ENCODE measurements around the gene MEF2C.

MEF2C gene

DNA sequence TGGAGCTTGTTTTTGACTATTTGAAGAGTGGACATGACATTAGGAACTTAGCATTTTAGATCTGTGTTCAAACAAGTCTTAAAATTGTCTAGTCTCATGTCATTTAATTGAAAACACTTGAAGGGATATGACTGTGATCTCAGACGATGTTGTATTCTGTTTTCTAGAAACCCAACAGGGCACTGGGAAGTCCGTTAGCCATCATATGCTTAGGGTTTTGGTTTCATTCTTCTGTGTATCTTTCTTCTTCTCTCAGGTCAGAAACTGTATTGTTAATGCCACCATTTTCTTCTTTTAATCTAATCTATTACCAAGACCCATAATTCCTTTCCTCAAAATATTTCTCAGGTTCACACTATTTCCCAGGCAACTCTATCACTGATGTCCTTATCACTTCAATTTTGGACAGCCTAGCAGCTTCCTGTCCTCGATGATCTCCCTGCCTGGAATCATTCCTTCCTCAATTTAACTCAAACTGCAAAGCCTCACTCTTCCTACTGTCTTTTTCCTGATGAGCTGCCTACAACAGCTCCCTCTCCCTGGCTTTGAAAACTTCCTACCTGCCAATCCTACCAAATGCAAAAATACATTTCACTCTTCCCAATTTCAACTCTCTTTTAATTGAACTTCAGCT, 77.7 kb downstream of the MEF2C start:
- Histone ChIP-seq H3K9me3 (ENCODE audit: low read length) (0 out of 2 replicates have a peak, but pooled peaks cover 3% of the 10 kb centered on the region), H3K4me1 (ENCODE audit: insufficient read depth, low read length, severe bottlenecking) (no peaks in the 10 kb centered on the region), H3K36me3 (ENCODE audit: insufficient read depth, low read length) (peaks cover 84% of the 10 kb centered on the region), H3K79me2 (ENCODE audit: insufficient read depth, low read length) (peaks cover 14% of the 10 kb centered on the region), H3K27me3 (ENCODE audit: insufficient read depth, low read length) (no peaks in the 10 kb centered on the region), H3K4me2 (ENCODE audit: low read length) (no peak overlapping the region), H3F3A (ENCODE audit: insufficient read depth, low read length) (no peaks in the 10 kb centered on the region), H4K20me1 (ENCODE audit: insufficient read depth, low read length) (no peaks in the 10 kb centered on the region), H2AFZ (ENCODE audit: low read length) (no peak overlapping the region), H3K9me2 (ENCODE audit: low read depth, low read length) (no peaks in the 10 kb centered on the region), H3K9ac (ENCODE audit: low read length) (no peak overlapping the region), H3K4me3 (ENCODE audit: low read depth, low read length, poor library complexity, severe bottlenecking) (no peak overlapping the region), H3K27ac (ENCODE audit: low read depth, low read length, poor library complexity, severe bottlenecking) (no peak overlapping the region)
- TF ChIP-seq, protein P1, sequence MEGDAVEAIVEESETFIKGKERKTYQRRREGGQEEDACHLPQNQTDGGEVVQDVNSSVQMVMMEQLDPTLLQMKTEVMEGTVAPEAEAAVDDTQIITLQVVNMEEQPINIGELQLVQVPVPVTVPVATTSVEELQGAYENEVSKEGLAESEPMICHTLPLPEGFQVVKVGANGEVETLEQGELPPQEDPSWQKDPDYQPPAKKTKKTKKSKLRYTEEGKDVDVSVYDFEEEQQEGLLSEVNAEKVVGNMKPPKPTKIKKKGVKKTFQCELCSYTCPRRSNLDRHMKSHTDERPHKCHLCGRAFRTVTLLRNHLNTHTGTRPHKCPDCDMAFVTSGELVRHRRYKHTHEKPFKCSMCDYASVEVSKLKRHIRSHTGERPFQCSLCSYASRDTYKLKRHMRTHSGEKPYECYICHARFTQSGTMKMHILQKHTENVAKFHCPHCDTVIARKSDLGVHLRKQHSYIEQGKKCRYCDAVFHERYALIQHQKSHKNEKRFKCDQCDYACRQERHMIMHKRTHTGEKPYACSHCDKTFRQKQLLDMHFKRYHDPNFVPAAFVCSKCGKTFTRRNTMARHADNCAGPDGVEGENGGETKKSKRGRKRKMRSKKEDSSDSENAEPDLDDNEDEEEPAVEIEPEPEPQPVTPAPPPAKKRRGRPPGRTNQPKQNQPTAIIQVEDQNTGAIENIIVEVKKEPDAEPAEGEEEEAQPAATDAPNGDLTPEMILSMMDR (IDR thresholded peaks at IDR 0.05; ENCODE audit: low read length): no peak
- no peak for TF ChIP-seq EZH2 (IDR thresholded peaks at IDR 0.05; ENCODE audit: borderline replicate concordance, low read length)

DNA sequence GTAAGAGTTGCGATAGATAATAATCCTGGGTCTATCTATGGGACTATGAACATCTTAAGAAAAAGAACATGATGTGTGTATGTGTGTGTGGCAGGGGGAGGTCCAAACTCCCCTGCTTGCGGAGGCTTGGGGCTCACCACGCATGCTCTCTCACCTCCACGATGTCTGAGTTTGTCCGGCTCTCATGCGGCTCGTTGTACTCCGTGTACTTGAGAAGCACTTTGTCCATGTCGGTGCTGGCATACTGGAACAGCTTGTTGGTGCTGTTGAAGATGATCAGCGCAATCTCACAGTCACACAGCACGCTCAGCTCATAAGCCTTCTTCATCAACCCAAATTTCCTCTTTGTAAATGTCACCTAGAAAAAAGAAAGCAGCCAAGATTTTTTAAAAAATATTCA, 78.5 kb downstream of the MEF2C start:
- TF ChIP-seq, protein P1 (IDR thresholded peaks at IDR 0.05; ENCODE audit: low read length): no peak
- TF ChIP-seq EZH2 (IDR thresholded peaks at IDR 0.05; ENCODE audit: borderline replicate concordance, low read length): no peak
- no peak overlapping the region for H3K4me3 ChIP-seq (ENCODE audit: low read depth, low read length, poor library complexity, severe bottlenecking)
- H3K27ac ChIP-seq (ENCODE audit: low read depth, low read length, poor library complexity, severe bottlenecking): no peak overlapping the region
- H3K9me3 ChIP-seq (ENCODE audit: low read length): 0 out of 2 replicates have a peak, but pooled peaks cover 4% of the 10 kb centered on the region
- H3K4me2 ChIP-seq (ENCODE audit: low read length): no peak overlapping the region
- no peak overlapping the region for H3K9ac ChIP-seq (ENCODE audit: low read length)
- no peaks in the 10 kb centered on the region for H3K4me1 ChIP-seq (ENCODE audit: insufficient read depth, low read length, severe bottlenecking)
- no peaks in the 10 kb centered on the region for H3F3A ChIP-seq (ENCODE audit: insufficient read depth, low read length)
- H4K20me1 ChIP-seq (ENCODE audit: insufficient read depth, low read length): no peaks in the 10 kb centered on the region
- H2AFZ ChIP-seq (ENCODE audit: low read length): no peak overlapping the region
- no peaks in the 10 kb centered on the region for H3K27me3 ChIP-seq (ENCODE audit: insufficient read depth, low read length)
- H3K79me2 ChIP-seq (ENCODE audit: insufficient read depth, low read length): peaks cover 14% of the 10 kb centered on the region
- peaks cover 84% of the 10 kb centered on the region for H3K36me3 ChIP-seq (ENCODE audit: insufficient read depth, low read length)
- H3K9me2 ChIP-seq (ENCODE audit: low read depth, low read length): no peaks in the 10 kb centered on the region

DNA sequence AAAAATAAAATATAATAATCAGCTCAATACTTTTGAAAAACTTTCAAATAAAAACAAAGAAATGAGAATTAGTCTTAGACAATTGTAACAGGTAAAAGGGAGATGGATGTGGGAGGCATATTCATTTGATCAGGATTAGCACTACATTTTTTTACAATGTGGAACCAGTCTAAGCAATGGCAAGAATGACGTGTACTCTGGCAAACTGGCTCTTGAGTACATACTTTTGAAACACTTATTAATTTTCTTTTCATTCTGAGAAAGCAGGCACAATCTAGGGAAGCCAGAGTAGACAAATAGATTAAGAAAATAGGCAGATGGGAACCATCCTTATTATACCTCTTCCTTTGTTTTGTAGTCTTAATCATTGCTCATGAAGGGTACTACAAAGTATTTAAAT, 79.7 kb downstream of the MEF2C start:
- no peak overlapping the region for H3K27ac ChIP-seq (ENCODE audit: low read depth, low read length, poor library complexity, severe bottlenecking)
- peaks cover 84% of the 10 kb centered on the region for H3K36me3 ChIP-seq (ENCODE audit: insufficient read depth, low read length)
- H3K4me2 ChIP-seq (ENCODE audit: low read length): no peak overlapping the region
- H2AFZ ChIP-seq (ENCODE audit: low read length): no peak overlapping the region
- H3F3A ChIP-seq (ENCODE audit: insufficient read depth, low read length): no peaks in the 10 kb centered on the region
- no peak overlapping the region for H3K4me3 ChIP-seq (ENCODE audit: low read depth, low read length, poor library complexity, severe bottlenecking)
- no peak overlapping the region for H3K9ac ChIP-seq (ENCODE audit: low read length)
- no peaks in the 10 kb centered on the region for H3K27me3 ChIP-seq (ENCODE audit: insufficient read depth, low read length)
- TF ChIP-seq, protein P1 (IDR thresholded peaks at IDR 0.05; ENCODE audit: low read length): no peak
- no peak for TF ChIP-seq EZH2 (IDR thresholded peaks at IDR 0.05; ENCODE audit: borderline replicate concordance, low read length)
- no peaks in the 10 kb centered on the region for H3K9me2 ChIP-seq (ENCODE audit: low read depth, low read length)
- no peaks in the 10 kb centered on the region for H3K4me1 ChIP-seq (ENCODE audit: insufficient read depth, low read length, severe bottlenecking)
- peaks cover 11% of the 10 kb centered on the region for H3K79me2 ChIP-seq (ENCODE audit: insufficient read depth, low read length)
- no peaks in the 10 kb centered on the region for H4K20me1 ChIP-seq (ENCODE audit: insufficient read depth, low read length)
- 0 out of 2 replicates have a peak, but pooled peaks cover 4% of the 10 kb centered on the region for H3K9me3 ChIP-seq (ENCODE audit: low read length)
